Right lobe of liver (tissue), 6 donors: ENCODE results near the gene LAIR1. TPM values are rescaled to one million over a fixed set of nuclear protein-coding genes. Genes with fewer than 3 reads are reported as not detected.

Source experiments
- ATAC-seq, 4 donors: fragments of 200-7000 bp; cut with Tn5 transposase; one replicate each; pipeline ENCODE4 v1.9.1; 2020; ENCODE audit warnings: mild to moderate bottlenecking in 4 of 4, moderate library complexity in 4 of 4
- DNase-seq, 3 donors: peaks; one replicate each; pipeline ENCODE4 v3.0.0-alpha.2; 2020
- H3K27ac ChIP-seq, 3 donors: fragments of 200-600 bp; one replicate each; pipeline ENCODE4 v1.8.0; 2022
- H3K27me3 ChIP-seq, 2 donors: fragments of 200-600 bp; one replicate each; pipeline ENCODE4 v1.8.0; 2022
- H3K36me3 ChIP-seq, 4 donors: fragments of 200-600 bp; sonication (generic) in 1 of 4; one replicate each; pipeline versions ENCODE4 v1.5.1 to v1.8.0; 2017 to 2022; ENCODE audit warnings: control low read depth in 1 of 4
- H3K4me1 ChIP-seq, 4 donors: fragments of 200-600 bp; sonication (generic) in 1 of 4; one replicate each; pipeline versions ENCODE4 v1.5.1 to v1.8.0; 2017 to 2022; ENCODE audit warnings: control low read depth in 1 of 4
- H3K4me3 ChIP-seq, 3 donors: fragments of 200-600 bp; one replicate each; pipeline ENCODE4 v1.8.0; 2022
- H3K9me3 ChIP-seq, 4 donors: fragments of 200-600 bp; sonication (generic) in 1 of 4; one replicate each; pipeline versions ENCODE4 v1.5.1 to v1.8.0; 2017 to 2022; ENCODE audit warnings: control low read depth in 1 of 4
- POLR2A ChIP-seq: fragments of 450-650 bp; IDR thresholded peaks from one replicate; pipeline ENCODE4 v1.6.1; 2017; ENCODE audit warnings: antibody characterized with exemption, mild to moderate bottlenecking
- WGBS: methylation state at CpG from one replicate; pipeline ENCODE4 v1.1.6; 2018; ENCODE audit warnings: low coverage, low lambda C conversion rate; ENCODE audit not compliant: insufficient coverage; ENCODE audit errors: missing lambda C conversion rate; 5-methylcytosine and 5-hydroxymethylcytosine counted together
- intact Hi-C, 2 donors: fragments of 100-400 bp; cut with DNase I; formaldehyde crosslinking; loops; one replicate each; pipeline versions ENCODE4 v1.11.2 to v1.14.1; 2022
- total RNA-seq, 6 experiments: library from RNA; depleted of rRNA in 2 of 6; stranded (reverse); fragments of >200 nt in 2 of 6; fragmentation: NEBNext Ultra II Directional in 3 of 6; extraction: Animal tissue kit (Norgen Biotek cat#: 25700) in 3 of 6; gene quantifications; one replicate each; pipeline versions ENCODE4 v1.1.0 to v1.2.4, GENCODE V29; 2016 to 2023
- TF ChIP-seq, protein P1 (sequence below), 4 donors: fragments of 200-600 bp in 3 of 4; fragments of 450-650 bp in 1 of 4; IDR thresholded peaks; one replicate each; pipeline versions ENCODE4 v1.5.1 to v1.8.0; 2016 to 2022; ENCODE audit warnings: antibody characterized with exemption in 4 of 4, mild to moderate bottlenecking in 2 of 4
- donor health status: DM: no; HTN: yes; CAD: no.
- donor health status: DM: no; HTN: no; CAD: no.
- donor health status: DM: no; HTN: no; CAD: no.
- donor health status: DM: no; HTN: yes; CAD: no.
- donor health status: DM: no; HTN: yes; CAD: no.

Gene LAIR1
- total RNA-seq, 6 experiments from 2014 or later: 2.9 to 15.3 (median 4.9) TPM

DNA sequence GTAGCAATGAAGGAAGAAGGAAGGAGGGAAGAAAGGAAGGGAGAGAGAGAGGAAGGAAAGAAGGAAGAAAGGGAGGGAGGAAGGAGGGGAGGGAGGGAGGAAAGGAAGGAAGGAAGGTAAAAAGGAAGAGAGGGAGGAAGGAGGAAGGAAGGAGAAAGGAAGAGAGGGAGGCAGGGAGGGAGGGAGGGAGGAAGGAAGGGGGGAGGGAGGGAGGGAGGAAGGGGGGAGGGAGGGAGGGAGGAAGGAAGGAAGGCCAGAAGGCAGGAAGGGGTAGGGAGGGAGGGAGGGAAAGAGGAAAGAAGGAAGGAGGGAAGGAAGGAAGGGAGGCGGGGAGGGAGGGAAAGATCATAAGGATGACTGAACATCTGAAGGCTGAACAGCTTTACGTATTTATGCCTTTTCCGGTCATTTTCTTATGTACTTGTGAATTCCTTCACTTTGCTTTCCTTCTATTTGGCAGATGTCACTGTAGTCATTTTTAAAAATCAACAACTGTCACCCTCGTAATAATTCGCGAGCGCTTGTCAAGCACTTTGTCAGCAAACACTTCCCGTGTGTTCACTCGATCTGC is 43.8 kb upstream of the LAIR1 start:
- ATAC-seq: no peak
- DNase-seq: no peak
- H3K4me1 ChIP-seq: no peaks in the 10 kb centered on the region
- H3K27me3 ChIP-seq: no peaks in the 10 kb centered on the region
- 74% methylated on average over 9 of the region's 9 CpGs for WGBS
- intact Hi-C loops: no loop called here
- TF ChIP-seq, protein P1, sequence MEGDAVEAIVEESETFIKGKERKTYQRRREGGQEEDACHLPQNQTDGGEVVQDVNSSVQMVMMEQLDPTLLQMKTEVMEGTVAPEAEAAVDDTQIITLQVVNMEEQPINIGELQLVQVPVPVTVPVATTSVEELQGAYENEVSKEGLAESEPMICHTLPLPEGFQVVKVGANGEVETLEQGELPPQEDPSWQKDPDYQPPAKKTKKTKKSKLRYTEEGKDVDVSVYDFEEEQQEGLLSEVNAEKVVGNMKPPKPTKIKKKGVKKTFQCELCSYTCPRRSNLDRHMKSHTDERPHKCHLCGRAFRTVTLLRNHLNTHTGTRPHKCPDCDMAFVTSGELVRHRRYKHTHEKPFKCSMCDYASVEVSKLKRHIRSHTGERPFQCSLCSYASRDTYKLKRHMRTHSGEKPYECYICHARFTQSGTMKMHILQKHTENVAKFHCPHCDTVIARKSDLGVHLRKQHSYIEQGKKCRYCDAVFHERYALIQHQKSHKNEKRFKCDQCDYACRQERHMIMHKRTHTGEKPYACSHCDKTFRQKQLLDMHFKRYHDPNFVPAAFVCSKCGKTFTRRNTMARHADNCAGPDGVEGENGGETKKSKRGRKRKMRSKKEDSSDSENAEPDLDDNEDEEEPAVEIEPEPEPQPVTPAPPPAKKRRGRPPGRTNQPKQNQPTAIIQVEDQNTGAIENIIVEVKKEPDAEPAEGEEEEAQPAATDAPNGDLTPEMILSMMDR (IDR thresholded peaks at IDR 0.05): no peak
- no peak for TF ChIP-seq POLR2A
- no peaks in the 10 kb centered on the region for H3K36me3 ChIP-seq
- no peak overlapping the region for H3K4me3 ChIP-seq
- H3K27ac ChIP-seq: no peak overlapping the region
- no peaks in the 10 kb centered on the region for H3K9me3 ChIP-seq

DNA sequence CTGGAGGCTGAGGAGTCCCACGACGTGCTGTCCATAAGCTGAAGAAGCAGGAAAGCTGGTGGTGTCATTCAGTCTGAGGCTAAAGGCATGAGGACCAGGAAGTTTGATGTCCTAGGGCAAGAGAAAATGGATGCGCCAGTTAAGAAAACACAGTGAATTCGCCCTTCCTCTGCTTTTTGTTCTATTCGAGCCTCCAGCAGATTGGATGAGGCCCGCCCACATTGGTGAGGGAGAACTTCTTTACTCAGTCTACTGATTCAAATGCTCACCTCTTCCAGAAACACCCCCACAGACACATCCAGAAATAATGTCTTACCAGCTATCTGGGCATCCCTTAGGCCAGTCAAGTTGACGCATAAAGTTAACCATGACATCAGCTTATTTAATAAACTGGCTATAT is 43.0 kb upstream of the LAIR1 start:
- intact Hi-C loops: no loop called here
- 72% methylated on average over 7 of the region's 7 CpGs for WGBS
- TF ChIP-seq, protein P1 (IDR thresholded peaks at IDR 0.05): no peak
- TF ChIP-seq POLR2A: no peak

DNA sequence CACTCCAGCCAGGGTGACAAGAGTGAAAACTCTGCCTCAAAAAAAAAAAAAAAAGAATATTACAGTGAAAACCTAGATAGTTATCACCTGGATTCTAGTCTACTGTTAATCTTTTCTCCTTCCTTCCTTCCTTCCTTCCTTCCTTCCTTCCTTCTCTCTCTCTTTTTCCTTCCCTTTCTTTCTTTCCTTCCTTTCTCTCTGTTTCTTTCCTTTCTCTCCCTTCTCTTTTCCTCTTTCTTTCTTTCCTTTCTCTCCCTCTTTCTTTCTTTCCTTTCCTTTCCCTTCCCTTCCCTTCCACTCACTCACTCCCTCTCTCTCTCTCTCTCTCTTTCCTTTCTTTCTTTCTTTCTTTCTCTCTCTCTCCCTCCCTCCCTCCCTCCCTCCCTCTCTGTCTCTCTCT is 40.9 kb upstream of the LAIR1 start:
- Histone ChIP-seq H3K9me3 (no peaks in the 10 kb centered on the region), H3K36me3 (no peaks in the 10 kb centered on the region), H3K4me1 (no peaks in the 10 kb centered on the region), H3K27me3 (no peaks in the 10 kb centered on the region), H3K27ac (no peak overlapping the region), H3K4me3 (no peak overlapping the region)
- no peak for ATAC-seq
- no peak for DNase-seq
- TF ChIP-seq POLR2A: no peak
- TF ChIP-seq, protein P1 (IDR thresholded peaks at IDR 0.05): no peak
- intact Hi-C loops: no loop called here

More for the DNA sequence above, 43.0 kb upstream of the LAIR1 start:
- no peak for DNase-seq
- H3K4me1 ChIP-seq: no peaks in the 10 kb centered on the region
- no peak overlapping the region for H3K27ac ChIP-seq
- no peaks in the 10 kb centered on the region for H3K27me3 ChIP-seq
- H3K9me3 ChIP-seq: no peaks in the 10 kb centered on the region
- H3K4me3 ChIP-seq: no peak overlapping the region
- no peaks in the 10 kb centered on the region for H3K36me3 ChIP-seq
- ATAC-seq: no peak

DNA sequence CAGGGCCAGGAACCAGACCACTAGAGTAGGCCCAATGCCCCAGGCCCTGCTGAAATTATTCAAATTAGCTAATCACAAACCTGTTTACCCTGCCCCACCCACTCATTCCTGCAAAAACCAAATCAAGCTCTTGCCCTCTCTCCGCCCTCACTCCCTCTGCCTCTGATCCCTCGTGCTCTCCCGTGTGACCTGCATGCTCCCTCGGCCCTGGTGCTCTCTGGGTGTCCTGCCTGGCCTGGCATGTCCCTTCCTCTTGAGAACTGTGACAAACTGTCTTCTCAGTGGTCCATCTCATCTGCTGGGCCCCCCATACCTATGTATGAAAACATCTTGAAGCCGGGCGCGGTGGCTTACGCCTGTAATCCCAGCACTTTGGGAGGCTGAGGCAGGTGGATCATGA is 38.3 kb upstream of the LAIR1 start:
- Histone ChIP-seq H3K4me3 (no peak overlapping the region), H3K27ac (no peak overlapping the region), H3K36me3 (no peaks in the 10 kb centered on the region), H3K9me3 (no peaks in the 10 kb centered on the region), H3K27me3 (no peaks in the 10 kb centered on the region), H3K4me1 (no peaks in the 10 kb centered on the region)
- intact Hi-C loops: no loop called here
- ATAC-seq (no peak), DNase-seq (no peak)
- TF ChIP-seq, protein P1 (IDR thresholded peaks at IDR 0.05): no peak
- TF ChIP-seq POLR2A: no peak
- 65% methylated on average over 8 of the region's 8 CpGs for WGBS

DNA sequence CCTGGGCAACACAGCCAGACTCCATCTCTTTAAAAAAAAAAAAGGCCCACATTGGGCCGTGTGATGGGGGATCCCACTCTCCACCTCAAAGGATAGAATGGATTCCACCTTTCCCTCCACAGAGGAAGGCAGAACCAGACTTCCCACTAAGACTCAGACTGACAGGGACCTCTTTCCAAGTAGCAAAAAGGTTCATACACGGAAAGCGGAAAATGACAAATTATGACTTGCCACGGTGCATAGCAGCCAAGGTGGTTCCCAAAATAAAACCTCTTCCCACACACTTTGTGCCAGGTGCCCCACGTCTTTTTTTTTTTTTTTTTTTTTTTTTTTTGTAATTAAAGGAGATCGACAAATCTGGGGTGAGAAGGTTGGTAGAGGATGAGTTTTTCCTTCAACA is 36.2 kb upstream of the LAIR1 start:
- Histone ChIP-seq H3K4me1 (no peaks in the 10 kb centered on the region), H3K36me3 (no peaks in the 10 kb centered on the region), H3K4me3 (no peak overlapping the region), H3K27me3 (no peaks in the 10 kb centered on the region), H3K27ac (no peak overlapping the region), H3K9me3 (no peaks in the 10 kb centered on the region)
- intact Hi-C loops: no loop called here
- no peak for ATAC-seq
- 59% methylated on average over 6 of the region's 6 CpGs for WGBS
- DNase-seq: no peak
- no peak for TF ChIP-seq POLR2A
